ENCODE measurements around the gene ATP7B.

ATP7B gene

GRCh38 chr13:51894239-51894638 lies 117.0 kb downstream of the ATP7B start:
- no peak for DNase-seq (ENCODE audit: low read depth)

GRCh38 chr13:51892657-51893056 lies 118.6 kb downstream of the ATP7B start:
- DNase-seq (ENCODE audit: low read depth) = no peak

- no peak for DNase-seq (ENCODE audit: low read depth)
Measured at GRCh38 chr13:51887468-51887867, 123.8 kb downstream of the ATP7B start.

GRCh38 chr13:51885651-51886050 lies 125.6 kb downstream of the ATP7B start:
- DNase-seq (ENCODE audit: low read depth) = no peak

- no peak for DNase-seq (ENCODE audit: low read depth)
Measured at GRCh38 chr13:51883226-51883600, 128.0 kb downstream of the ATP7B start.

Data from HS-27A (cell line).